Ishikawa (cell line): ENCODE measurements around the gene IMMP2L.

Source experiments
- CEBPB ChIP-seq: IDR thresholded peaks from 2 replicates; pipeline ENCODE4 v1.6.1; 2012
- CREB1 ChIP-seq: IDR thresholded peaks from 2 replicates; pipeline ENCODE4 v1.6.1; 2012; ENCODE audit warnings: low read depth
- EP300 ChIP-seq: IDR thresholded peaks from 2 replicates; pipeline ENCODE4 v1.6.1; 2012; ENCODE audit warnings: borderline replicate concordance
- NFIC ChIP-seq: IDR thresholded peaks from 2 replicates; pipeline ENCODE4 v1.6.1; 2012
- RAD21 ChIP-seq: IDR thresholded peaks from 2 replicates; pipeline ENCODE4 v1.6.1; 2012; ENCODE audit warnings: low read depth
- TAF1 ChIP-seq: IDR thresholded peaks from 2 replicates; pipeline ENCODE4 v1.6.1; 2012; ENCODE audit warnings: low read depth, mild to moderate bottlenecking
- TEAD4 ChIP-seq: IDR thresholded peaks from 2 replicates; pipeline ENCODE4 v1.6.1; 2012
- YY1 ChIP-seq: IDR thresholded peaks from 2 replicates; pipeline ENCODE4 v1.6.1; 2012; ENCODE audit warnings: low read depth
- TF ChIP-seq, protein P1 (sequence below): IDR thresholded peaks from 2 replicates; pipeline ENCODE4 v1.6.1; 2012
- TF ChIP-seq, protein P2 (sequence below): IDR thresholded peaks from 2 replicates; pipeline ENCODE4 v1.6.1; 2012; ENCODE audit warnings: low read depth, mild to moderate bottlenecking

DNA sequence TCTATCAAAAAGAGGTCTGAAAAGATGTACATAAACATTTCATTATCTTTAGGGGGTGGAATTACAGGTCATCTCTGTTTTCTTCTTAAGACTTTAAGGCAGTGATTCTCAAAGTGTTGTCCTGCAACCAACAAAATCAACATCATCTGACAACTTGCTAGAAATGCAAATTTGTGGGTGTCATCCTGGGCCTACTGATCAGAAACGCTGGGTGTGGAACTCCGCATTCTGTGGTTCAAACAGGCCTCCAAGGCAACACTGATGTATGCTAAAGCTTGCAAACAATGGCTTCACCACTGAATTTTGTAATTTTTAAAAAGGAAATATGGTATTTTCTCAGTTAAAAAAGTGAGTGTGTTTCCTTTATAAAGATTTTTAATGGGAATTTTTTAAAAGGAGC, 873.4 kb downstream of the IMMP2L start:
- no peak for TF ChIP-seq YY1
- TF ChIP-seq TEAD4 = no peak
- TF ChIP-seq NFIC = no peak
- TF ChIP-seq TAF1 = no peak
- TF ChIP-seq, protein P1, sequence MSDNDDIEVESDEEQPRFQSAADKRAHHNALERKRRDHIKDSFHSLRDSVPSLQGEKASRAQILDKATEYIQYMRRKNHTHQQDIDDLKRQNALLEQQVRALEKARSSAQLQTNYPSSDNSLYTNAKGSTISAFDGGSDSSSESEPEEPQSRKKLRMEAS = no peak
- TF ChIP-seq, protein P2, sequence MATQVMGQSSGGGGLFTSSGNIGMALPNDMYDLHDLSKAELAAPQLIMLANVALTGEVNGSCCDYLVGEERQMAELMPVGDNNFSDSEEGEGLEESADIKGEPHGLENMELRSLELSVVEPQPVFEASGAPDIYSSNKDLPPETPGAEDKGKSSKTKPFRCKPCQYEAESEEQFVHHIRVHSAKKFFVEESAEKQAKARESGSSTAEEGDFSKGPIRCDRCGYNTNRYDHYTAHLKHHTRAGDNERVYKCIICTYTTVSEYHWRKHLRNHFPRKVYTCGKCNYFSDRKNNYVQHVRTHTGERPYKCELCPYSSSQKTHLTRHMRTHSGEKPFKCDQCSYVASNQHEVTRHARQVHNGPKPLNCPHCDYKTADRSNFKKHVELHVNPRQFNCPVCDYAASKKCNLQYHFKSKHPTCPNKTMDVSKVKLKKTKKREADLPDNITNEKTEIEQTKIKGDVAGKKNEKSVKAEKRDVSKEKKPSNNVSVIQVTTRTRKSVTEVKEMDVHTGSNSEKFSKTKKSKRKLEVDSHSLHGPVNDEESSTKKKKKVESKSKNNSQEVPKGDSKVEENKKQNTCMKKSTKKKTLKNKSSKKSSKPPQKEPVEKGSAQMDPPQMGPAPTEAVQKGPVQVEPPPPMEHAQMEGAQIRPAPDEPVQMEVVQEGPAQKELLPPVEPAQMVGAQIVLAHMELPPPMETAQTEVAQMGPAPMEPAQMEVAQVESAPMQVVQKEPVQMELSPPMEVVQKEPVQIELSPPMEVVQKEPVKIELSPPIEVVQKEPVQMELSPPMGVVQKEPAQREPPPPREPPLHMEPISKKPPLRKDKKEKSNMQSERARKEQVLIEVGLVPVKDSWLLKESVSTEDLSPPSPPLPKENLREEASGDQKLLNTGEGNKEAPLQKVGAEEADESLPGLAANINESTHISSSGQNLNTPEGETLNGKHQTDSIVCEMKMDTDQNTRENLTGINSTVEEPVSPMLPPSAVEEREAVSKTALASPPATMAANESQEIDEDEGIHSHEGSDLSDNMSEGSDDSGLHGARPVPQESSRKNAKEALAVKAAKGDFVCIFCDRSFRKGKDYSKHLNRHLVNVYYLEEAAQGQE = no peak
- no peak for TF ChIP-seq RAD21
- no peak for TF ChIP-seq CEBPB
- no peak for TF ChIP-seq CREB1
- no peak for TF ChIP-seq EP300
